Colonic mucosa (tissue), 4 donors: ENCODE results near the gene ZDHHC18. TPM values are rescaled to one million over a fixed set of nuclear protein-coding genes. Genes with fewer than 3 reads are reported as not detected.

Source experiments
- DNase-seq: peaks from one replicate; pipeline ENCODE4 v3.0.0-alpha.2; 2020
- H3K27ac ChIP-seq: fragments of 200-600 bp; one replicate; pipeline ENCODE4 v1.8.0; 2021
- H3K27me3 ChIP-seq: fragments of 200-600 bp; one replicate; pipeline ENCODE4 v1.8.0; 2021
- H3K36me3 ChIP-seq: fragments of 200-600 bp; one replicate; pipeline ENCODE4 v1.8.0; 2021
- H3K4me1 ChIP-seq: fragments of 200-600 bp; one replicate; pipeline ENCODE4 v1.8.0; 2021; ENCODE audit warnings: mild to moderate bottlenecking
- H3K4me3 ChIP-seq: fragments of 200-600 bp; one replicate; pipeline ENCODE4 v1.8.0; 2021
- H3K9ac ChIP-seq, 2 donors: one replicate each; pipeline ENCODE4 v1.7.0; 2013; ENCODE audit warnings: control low read depth in 2 of 2, low read depth in 2 of 2, low read length in 2 of 2
- H3K9me3 ChIP-seq: fragments of 200-600 bp; one replicate; pipeline ENCODE4 v1.8.0; 2021
- intact Hi-C: fragments of 100-400 bp; cut with DNase I; formaldehyde crosslinking; loops from one replicate; pipeline ENCODE4 v1.14.1; 2022
- total RNA-seq, 2 donors: library from RNA; stranded (reverse); fragmentation: NEBNext Ultra II Directional in 1 of 2; extraction: Animal tissue kit (Norgen Biotek cat#: 25700) in 1 of 2; gene quantifications; one replicate each; pipeline ENCODE4 v1.2.1, GENCODE V29; 2021
- TF ChIP-seq, protein P1 (sequence below): fragments of 200-600 bp; IDR thresholded peaks from one replicate; pipeline ENCODE4 v1.8.0; 2022; ENCODE audit warnings: antibody characterized with exemption, mild to moderate bottlenecking
- donor health status: healthy.
- donor health status: DM: no; HTN: no; CAD: no.
- donor health status: DM: no; HTN: no; CAD: no.

The ZDHHC18 gene
- total RNA-seq, 2 donors from 2014 or later, result 14.1 to 16.8 TPM

DNA sequence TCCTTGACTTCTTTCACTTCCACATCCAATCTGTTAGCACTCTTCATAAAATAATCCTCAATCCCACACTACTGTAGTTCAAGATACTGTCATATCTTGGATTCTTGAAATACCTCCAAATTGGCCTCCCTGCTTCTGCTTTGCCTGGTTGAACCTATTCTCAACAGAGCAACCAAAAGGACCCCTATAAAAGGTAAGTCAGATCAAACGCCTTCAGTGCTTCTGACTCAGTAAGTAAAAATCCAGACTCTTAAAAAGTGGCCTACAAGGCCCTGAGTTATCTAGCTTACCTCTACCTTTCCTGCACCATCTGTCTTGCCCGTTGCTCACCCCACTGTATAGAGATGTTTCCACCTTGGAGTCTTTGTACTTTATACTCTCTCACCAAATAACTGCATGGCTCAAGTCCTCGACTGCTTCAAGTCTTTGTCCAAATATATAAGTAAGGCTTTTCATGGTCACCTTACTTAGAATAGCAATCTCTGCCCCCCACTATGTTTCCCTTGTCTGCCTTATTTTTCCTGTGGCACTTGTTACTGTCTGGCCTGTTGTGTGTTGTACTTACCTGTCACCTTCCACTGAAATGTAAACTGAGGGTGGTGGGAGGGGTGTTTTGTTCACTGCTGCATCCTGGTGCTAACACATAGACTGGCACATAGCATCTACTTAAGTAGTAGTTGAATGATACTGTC, 43.8 kb upstream of the ZDHHC18 start:
- TF ChIP-seq, protein P1, sequence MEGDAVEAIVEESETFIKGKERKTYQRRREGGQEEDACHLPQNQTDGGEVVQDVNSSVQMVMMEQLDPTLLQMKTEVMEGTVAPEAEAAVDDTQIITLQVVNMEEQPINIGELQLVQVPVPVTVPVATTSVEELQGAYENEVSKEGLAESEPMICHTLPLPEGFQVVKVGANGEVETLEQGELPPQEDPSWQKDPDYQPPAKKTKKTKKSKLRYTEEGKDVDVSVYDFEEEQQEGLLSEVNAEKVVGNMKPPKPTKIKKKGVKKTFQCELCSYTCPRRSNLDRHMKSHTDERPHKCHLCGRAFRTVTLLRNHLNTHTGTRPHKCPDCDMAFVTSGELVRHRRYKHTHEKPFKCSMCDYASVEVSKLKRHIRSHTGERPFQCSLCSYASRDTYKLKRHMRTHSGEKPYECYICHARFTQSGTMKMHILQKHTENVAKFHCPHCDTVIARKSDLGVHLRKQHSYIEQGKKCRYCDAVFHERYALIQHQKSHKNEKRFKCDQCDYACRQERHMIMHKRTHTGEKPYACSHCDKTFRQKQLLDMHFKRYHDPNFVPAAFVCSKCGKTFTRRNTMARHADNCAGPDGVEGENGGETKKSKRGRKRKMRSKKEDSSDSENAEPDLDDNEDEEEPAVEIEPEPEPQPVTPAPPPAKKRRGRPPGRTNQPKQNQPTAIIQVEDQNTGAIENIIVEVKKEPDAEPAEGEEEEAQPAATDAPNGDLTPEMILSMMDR, result no peak
- Histone ChIP-seq H3K27ac (no peak overlapping the region), H3K36me3 (peaks cover 16% of the 10 kb centered on the region), H3K27me3 (no peaks in the 10 kb centered on the region), H3K4me3 (no peak overlapping the region), H3K4me1 (peaks cover 20% of the 10 kb centered on the region), H3K9me3 (no peaks in the 10 kb centered on the region), H3K9ac (no peak overlapping the region)
- DNase-seq, result no peak
- intact Hi-C loops, result loop anchor here (10.0 kb wide), 1 partner anchor 58 kb away; no protein-coding TSS in a partner anchor

DNA sequence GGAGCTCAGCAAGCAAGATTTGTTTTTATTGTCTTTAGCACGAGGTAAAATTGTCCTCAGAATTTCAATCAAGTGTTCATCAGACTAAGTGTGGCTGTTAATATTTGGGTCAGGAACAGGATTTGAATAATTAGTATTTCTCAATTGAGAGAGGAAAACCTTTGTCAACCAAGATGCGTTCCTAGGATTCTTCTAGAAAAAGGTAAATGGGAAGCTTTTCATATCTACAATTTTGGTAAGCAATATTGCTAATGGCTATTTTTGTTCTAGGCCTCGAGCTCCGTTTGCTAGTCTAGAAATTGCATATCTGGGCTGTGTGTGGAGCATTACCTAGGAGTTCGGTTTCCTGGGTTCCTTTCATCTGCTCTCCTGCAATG, 42.9 kb upstream of the ZDHHC18 start:
- intact Hi-C loops, result loop anchor here (10.0 kb wide), 1 partner anchor 59 kb away; no protein-coding TSS in a partner anchor
- H3K4me1 ChIP-seq, result peaks cover 20% of the 10 kb centered on the region

DNA sequence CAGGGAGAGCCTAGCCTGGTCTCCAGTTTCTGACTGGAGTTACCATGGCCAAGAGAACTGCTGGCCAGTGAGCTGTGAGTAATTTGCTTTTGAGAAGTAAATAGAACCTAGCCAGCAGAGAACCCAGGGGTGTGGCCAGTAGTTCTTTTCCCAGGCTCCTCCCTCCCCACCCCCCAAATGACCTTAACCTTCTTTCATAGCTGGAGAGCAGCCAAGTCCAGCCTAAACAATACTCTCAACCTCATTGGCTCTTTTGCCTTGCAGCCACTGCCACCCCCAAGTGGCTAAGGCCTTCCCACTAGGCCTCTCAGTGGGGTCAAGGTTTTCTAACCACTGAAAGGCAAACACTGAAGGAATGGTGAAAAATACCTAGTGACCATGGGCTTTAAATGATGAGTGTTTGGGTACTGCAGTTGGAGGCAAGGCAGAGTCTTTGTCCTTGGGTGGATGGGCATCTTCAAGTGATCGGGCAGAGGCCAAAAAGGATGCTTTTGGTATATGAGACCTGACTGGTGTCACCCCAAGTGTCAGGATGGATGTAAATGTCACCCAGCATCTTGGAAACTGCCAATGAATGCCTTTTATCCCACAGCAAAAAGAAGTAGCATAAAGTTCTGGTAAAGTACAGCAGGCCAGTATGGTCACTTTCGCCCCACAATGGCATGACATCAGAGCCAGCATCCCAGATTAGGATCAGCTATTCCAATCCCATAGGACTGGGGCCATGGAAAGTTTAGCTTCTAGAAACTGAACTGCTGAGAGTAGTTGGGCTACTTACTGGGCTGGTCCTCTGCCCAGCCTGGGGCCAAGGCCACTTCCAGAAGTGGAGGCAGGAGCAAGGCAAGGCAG, 42.2 kb upstream of the ZDHHC18 start:
- DNase-seq, result peak; percentile 87
- H3K4me1 ChIP-seq, result peaks cover 20% of the 10 kb centered on the region
- TF ChIP-seq, protein P1, result no peak
- intact Hi-C loops, result loop anchor here (10.0 kb wide), 1 partner anchor 59 kb away; no protein-coding TSS in a partner anchor
- no peaks in the 10 kb centered on the region for H3K27me3 ChIP-seq
- H3K36me3 ChIP-seq, result peaks cover 6% of the 10 kb centered on the region
- peak overlapping the region; percentile 19 for H3K27ac ChIP-seq
- H3K9ac ChIP-seq, result peak overlapping the region in 1 of 2 donors; percentile 6
- H3K4me3 ChIP-seq, result no peak overlapping the region
- H3K9me3 ChIP-seq, result no peaks in the 10 kb centered on the region

More for the DNA sequence above, 42.9 kb upstream of the ZDHHC18 start:
- no peak for DNase-seq
- H3K9me3 ChIP-seq, result no peaks in the 10 kb centered on the region
- no peak overlapping the region for H3K4me3 ChIP-seq
- H3K36me3 ChIP-seq, result peaks cover 12% of the 10 kb centered on the region
- peak overlapping the region; percentile 19 for H3K27ac ChIP-seq
- no peak overlapping the region for H3K9ac ChIP-seq
- TF ChIP-seq, protein P1, result no peak
- H3K27me3 ChIP-seq, result no peaks in the 10 kb centered on the region

DNA sequence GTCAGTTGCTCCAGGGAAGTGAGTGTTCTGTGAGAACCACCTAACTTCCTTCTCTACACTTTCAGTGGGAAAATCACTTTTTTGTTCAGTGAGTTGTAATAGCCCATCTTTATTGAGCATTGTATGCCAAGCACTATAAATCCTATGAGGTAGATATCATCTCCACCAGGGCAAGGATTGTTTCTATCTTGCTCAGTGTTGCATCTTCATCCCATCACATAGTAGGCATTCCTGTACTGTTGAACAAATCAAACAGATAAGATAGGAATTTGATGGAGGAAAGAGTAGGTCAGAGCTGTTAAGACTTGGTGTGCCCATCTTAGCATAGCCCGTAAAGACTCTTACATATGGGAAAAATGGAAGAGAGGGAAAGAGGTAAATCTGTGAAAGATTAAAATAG, 41.6 kb upstream of the ZDHHC18 start:
- Histone ChIP-seq H3K27ac (peak overlapping the region; percentile 19), H3K9me3 (no peaks in the 10 kb centered on the region), H3K4me3 (no peak overlapping the region), H3K27me3 (no peaks in the 10 kb centered on the region), H3K9ac (peak overlapping the region in 1 of 2 donors; percentile 6), H3K36me3 (no peaks in the 10 kb centered on the region), H3K4me1 (peaks cover 20% of the 10 kb centered on the region)
- intact Hi-C loops, result loop anchor here (5.0 to 10.0 kb wide), 2 partner anchors 60 to 93 kb away; no protein-coding TSS in a partner anchor
- DNase-seq, result no peak
- TF ChIP-seq, protein P1, result no peak

DNA sequence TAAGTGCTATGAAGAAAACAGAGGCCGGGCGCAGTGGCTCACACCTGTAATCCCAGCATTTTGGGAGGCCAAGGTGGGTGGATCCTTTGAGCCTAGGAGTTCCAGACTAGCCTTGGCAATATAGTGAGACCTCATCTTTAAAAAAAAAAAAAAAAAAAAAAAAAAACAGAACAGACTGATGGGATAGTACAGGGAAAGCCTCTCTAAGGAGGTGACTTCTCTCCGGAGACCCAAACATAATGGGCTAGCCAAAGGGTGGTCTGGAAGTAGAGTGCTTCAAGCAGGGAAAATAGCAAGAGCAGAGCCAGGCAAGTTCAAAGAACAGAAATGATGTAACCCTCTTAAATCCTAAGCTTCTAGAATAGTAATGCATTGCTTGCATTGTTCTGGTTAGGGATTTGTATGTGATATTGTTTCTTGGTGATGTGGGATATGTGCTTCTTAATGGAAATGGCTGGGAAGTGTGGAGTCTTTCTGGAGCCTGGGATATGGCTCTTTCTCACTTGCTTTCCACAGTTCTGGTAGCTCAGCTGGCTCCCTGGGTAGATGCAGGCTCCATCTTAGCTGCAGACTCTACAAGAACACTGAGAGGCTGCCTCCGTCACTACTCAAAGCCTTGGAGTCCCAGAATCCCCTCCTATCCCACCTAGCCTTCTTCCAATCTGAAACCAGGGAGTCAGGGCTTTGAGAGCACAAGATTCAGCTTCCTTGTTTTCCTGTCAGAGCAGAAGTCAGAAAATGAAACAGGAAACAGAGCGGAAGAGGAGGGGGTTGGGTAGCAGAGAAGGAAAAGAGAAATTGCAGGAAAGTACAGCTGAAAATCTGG, 40.7 kb upstream of the ZDHHC18 start:
- peak overlapping the region; percentile 98 for H3K27ac ChIP-seq
- peak overlapping the region in 1 of 2 donors; percentile 99 for H3K9ac ChIP-seq
- peaks cover 20% of the 10 kb centered on the region for H3K4me1 ChIP-seq
- no peak overlapping the region for H3K4me3 ChIP-seq
- intact Hi-C loops, result loop anchor here (5.0 to 10.0 kb wide), 2 partner anchors 61 to 94 kb away; no protein-coding TSS in a partner anchor
- H3K27me3 ChIP-seq, result no peaks in the 10 kb centered on the region
- TF ChIP-seq, protein P1, result no peak
- H3K9me3 ChIP-seq, result no peaks in the 10 kb centered on the region
- peak; percentile 59 for DNase-seq
- no peaks in the 10 kb centered on the region for H3K36me3 ChIP-seq
